ENCODE results near the gene VAT1L. TPM values are rescaled to one million over a fixed set of nuclear protein-coding genes. Genes with fewer than 3 reads are reported as not detected.

The VAT1L gene
- total and polyA plus RNA-seq, 9 donors = 0.05 to 2.3 (median 0.23) TPM

DNA sequence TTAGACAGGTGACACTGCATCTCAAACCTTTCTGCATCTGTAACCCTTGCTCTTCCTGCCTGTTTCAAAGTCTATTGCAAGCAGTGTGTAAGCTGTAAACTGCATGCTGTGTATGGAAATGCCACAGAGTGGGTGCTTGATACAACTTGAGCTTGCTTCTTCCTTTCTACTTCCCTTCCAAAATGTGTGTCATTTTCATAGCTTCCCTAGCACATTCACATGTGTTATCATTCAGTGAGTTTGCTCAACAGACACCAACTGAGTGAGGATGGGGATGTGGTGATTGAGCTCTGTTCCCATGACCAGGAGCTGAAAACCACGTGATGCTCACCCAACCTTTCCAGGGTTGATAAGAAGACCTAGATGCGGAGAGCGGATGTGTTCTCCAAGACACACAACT lies 111.1 kb downstream of the VAT1L start:
- Histone ChIP-seq H3K4me3 (no peak overlapping the region), H3K9me3 (no peaks in the 10 kb centered on the region), H3K27ac (no peak overlapping the region), H3K36me3 (no peaks in the 10 kb centered on the region), H3K27me3 (no peaks in the 10 kb centered on the region), H3K4me1 (ENCODE audit: insufficient read depth) (no peaks in the 10 kb centered on the region)
- DNase-seq = no peak
- intact Hi-C loops (cut with DNase I) = no loop called here
- 61 to 73% (median 68%) methylated on average over 3 of the region's 3 CpGs for WGBS, 3 donors
- TF ChIP-seq EP300 (IDR thresholded peaks at IDR 0.05) (no peak), POLR2A (IDR thresholded peaks at IDR 0.05) (no peak)
- TF ChIP-seq, protein P1, sequence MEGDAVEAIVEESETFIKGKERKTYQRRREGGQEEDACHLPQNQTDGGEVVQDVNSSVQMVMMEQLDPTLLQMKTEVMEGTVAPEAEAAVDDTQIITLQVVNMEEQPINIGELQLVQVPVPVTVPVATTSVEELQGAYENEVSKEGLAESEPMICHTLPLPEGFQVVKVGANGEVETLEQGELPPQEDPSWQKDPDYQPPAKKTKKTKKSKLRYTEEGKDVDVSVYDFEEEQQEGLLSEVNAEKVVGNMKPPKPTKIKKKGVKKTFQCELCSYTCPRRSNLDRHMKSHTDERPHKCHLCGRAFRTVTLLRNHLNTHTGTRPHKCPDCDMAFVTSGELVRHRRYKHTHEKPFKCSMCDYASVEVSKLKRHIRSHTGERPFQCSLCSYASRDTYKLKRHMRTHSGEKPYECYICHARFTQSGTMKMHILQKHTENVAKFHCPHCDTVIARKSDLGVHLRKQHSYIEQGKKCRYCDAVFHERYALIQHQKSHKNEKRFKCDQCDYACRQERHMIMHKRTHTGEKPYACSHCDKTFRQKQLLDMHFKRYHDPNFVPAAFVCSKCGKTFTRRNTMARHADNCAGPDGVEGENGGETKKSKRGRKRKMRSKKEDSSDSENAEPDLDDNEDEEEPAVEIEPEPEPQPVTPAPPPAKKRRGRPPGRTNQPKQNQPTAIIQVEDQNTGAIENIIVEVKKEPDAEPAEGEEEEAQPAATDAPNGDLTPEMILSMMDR (IDR thresholded peaks at IDR 0.05) = no peak

DNA sequence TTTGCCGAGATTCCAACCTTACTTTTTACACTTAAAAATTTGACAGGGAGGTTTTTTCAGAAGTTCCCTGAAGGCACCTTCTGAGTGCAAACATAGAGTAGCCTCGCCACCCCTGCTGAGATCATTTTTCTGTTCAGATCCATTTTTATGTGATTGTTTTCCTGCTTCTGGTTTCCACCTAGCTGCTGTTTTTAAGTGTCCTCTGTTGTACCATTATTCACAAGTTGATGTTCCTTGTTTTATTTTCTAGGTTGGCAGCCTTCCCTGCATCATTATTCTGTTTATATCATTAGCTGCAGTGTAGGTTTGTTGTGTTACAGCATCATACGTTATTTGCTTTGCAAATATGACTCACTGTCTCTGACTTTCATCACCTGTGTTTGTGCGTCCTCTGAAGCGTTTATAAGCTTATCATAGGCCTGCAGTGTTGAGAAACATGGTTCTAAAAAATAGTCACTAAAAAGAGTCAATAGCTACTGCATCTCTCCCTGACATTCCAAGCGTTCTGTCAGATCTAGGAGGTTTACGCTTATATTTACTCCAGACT lies 117.1 kb downstream of the VAT1L start:
- DNase-seq = no peak
- intact Hi-C loops (cut with DNase I) = no loop called here
- H3K4me3 ChIP-seq = no peak overlapping the region
- H3K9me3 ChIP-seq = no peaks in the 10 kb centered on the region
- no peaks in the 10 kb centered on the region for H3K4me1 ChIP-seq (ENCODE audit: insufficient read depth)
- TF ChIP-seq, protein P1 (IDR thresholded peaks at IDR 0.05) = no peak
- TF ChIP-seq EP300 (IDR thresholded peaks at IDR 0.05) (no peak), POLR2A (IDR thresholded peaks at IDR 0.05) (no peak)
- no peaks in the 10 kb centered on the region for H3K27me3 ChIP-seq
- 43 to 54% (median 54%) methylated on average over 7 of the region's 7 CpGs for WGBS, 3 donors
- H3K36me3 ChIP-seq = no peaks in the 10 kb centered on the region
- H3K27ac ChIP-seq = no peak overlapping the region

DNA sequence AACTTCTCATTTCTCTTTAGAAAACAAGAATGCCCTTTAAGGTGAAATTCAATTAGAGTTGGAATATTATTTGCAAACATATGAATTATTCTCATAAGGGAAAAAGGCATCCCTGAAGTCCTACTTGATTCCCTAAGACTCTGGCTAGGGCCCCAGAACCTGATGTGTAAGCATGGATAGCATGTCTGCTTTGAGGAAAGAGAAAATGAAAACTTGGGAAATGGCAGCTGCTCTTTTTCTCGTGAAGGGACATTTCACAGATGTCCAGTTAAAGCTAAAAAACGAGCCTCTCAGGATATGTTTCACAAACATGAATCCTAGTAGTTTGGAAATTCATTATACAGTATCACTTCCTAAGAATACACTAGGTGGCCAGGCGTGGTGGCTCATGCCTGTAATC lies 121.7 kb downstream of the VAT1L start:
- no peaks in the 10 kb centered on the region for H3K9me3 ChIP-seq
- no peak for DNase-seq
- no peak overlapping the region for H3K27ac ChIP-seq
- H3K27me3 ChIP-seq = no peaks in the 10 kb centered on the region
- intact Hi-C loops (cut with DNase I) = no loop called here
- no peaks in the 10 kb centered on the region for H3K4me1 ChIP-seq (ENCODE audit: insufficient read depth)
- no peaks in the 10 kb centered on the region for H3K36me3 ChIP-seq
- 45 to 57% (median 49%) methylated on average over 3 of the region's 3 CpGs for WGBS, 3 donors
- no peak overlapping the region for H3K4me3 ChIP-seq
- TF ChIP-seq POLR2A (IDR thresholded peaks at IDR 0.05) (no peak), EP300 (IDR thresholded peaks at IDR 0.05) (no peak)
- TF ChIP-seq, protein P1 (IDR thresholded peaks at IDR 0.05) = no peak

DNA sequence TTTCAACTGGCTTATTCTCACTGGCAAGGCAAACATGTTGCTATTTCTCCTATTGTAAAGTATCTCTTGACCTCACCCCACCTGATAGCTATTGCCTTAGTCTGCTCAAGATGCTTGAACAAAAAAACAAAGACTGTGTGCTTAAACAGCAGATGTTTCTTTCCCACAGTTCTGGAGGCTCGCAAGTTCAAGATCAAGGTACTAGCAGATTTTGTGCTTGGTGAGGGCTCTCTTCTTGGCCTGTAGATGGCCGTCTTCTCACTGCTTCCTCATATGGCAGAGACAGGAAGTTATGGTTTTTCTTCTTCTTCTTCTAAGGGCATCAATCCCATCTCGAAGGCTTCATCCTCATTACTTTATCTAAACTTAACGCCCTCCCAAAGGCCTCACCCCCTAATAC lies 124.3 kb downstream of the VAT1L start:
- 69 to 76% (median 72%) methylated on average over 4 of the region's 4 CpGs for WGBS, 3 donors
- no peaks in the 10 kb centered on the region for H3K9me3 ChIP-seq
- no peaks in the 10 kb centered on the region for H3K27me3 ChIP-seq
- intact Hi-C loops (cut with DNase I) = no loop called here
- no peak for TF ChIP-seq EP300 (IDR thresholded peaks at IDR 0.05)
- TF ChIP-seq, protein P1 (IDR thresholded peaks at IDR 0.05) = no peak
- TF ChIP-seq POLR2A (IDR thresholded peaks at IDR 0.05) = no peak
- no peak overlapping the region for H3K27ac ChIP-seq
- no peaks in the 10 kb centered on the region for H3K36me3 ChIP-seq
- no peaks in the 10 kb centered on the region for H3K4me1 ChIP-seq (ENCODE audit: insufficient read depth)
- H3K4me3 ChIP-seq = no peak overlapping the region
- no peak for DNase-seq

Measured in ovary (tissue), 9 donors.